CD4-positive, alpha-beta T cell (primary cell): ENCODE data around the gene CLSTN1. TPM values are rescaled to one million over a fixed set of nuclear protein-coding genes. Genes with fewer than 3 reads are reported as not detected.

Source experiments
- ATAC-seq: fragments of 200-7000 bp; cut with Tn5 transposase; one replicate; pipeline ENCODE4 v1.10.0; 2022; ENCODE audit warnings: mild to moderate bottlenecking; ENCODE audit not compliant: poor library complexity
- CTCF ChIA-PET: fragments of 350-600 bp; sonication (Branson Sonifier 250); formaldehyde crosslinking; loops from one replicate; lab custom pipeline; 2021; ENCODE audit warnings: antibody characterized with exemption, inconsistent platforms; lab: Charles Lee
- POLR2A ChIA-PET: fragments of 350-600 bp; sonication (Branson Sonifier 250); formaldehyde crosslinking; loops from one replicate; lab custom pipeline; 2021; ENCODE audit warnings: antibody characterized with exemption, inconsistent platforms; lab: Charles Lee
- DNase-seq, 14 experiments: peaks; one replicate each; pipeline ENCODE4 v3.0.0-alpha.2; 2013 to 2020; ENCODE audit warnings: mixed read lengths in 2 of 14
- H3K27ac ChIP-seq, 2 donors: one replicate each; pipeline versions ENCODE4 v1.5.1 to v1.7.0; 2013; ENCODE audit warnings: low read length in 2 of 2, low read depth in 1 of 2, mild to moderate bottlenecking in 1 of 2
- H3K27me3 ChIP-seq, 2 experiments: 1 replicate in 1 of 2; 2 replicates in 1 of 2; pipeline versions ENCODE4 v1.6.1 to v1.7.0; 2013; ENCODE audit warnings: low read length in 2 of 2, control low read depth in 1 of 2, mild to moderate bottlenecking in 1 of 2, moderate library complexity in 1 of 2; ENCODE audit not compliant: insufficient read depth in 2 of 2, control insufficient read depth in 1 of 2
- H3K36me3 ChIP-seq: one replicate; pipeline ENCODE4 v1.6.1; 2013; ENCODE audit warnings: low read length, control low read depth; ENCODE audit not compliant: insufficient read depth
- H3K4me1 ChIP-seq: one replicate; pipeline ENCODE4 v1.6.1; 2013; ENCODE audit warnings: low read length, control low read depth; ENCODE audit not compliant: insufficient read depth
- H3K4me3 ChIP-seq: one replicate; pipeline ENCODE4 v1.5.1; 2013; ENCODE audit warnings: mild to moderate bottlenecking, low read length, moderate library complexity
- H3K9me3 ChIP-seq, 2 experiments: 1 replicate in 1 of 2; 2 replicates in 1 of 2; pipeline versions ENCODE4 v1.6.1 to v1.7.0; 2013; ENCODE audit warnings: low read length in 2 of 2, mild to moderate bottlenecking in 2 of 2, control low read depth in 1 of 2, moderate library complexity in 1 of 2; ENCODE audit not compliant: control insufficient read depth in 1 of 2, insufficient read depth in 1 of 2
- H3K27ac Mint-ChIP-seq: one replicate; pipeline ENCODE4 v1.8.0; 2020; ENCODE audit warnings: mixed read lengths
- H3K27me3 Mint-ChIP-seq: one replicate; pipeline ENCODE4 v1.8.0; 2021; ENCODE audit warnings: mixed read lengths
- H3K36me3 Mint-ChIP-seq: one replicate; pipeline ENCODE4 v1.8.0; 2021; ENCODE audit warnings: low read depth, mixed read lengths
- H3K4me1 Mint-ChIP-seq: one replicate; pipeline ENCODE4 v1.8.0; 2021; ENCODE audit warnings: low read depth, mixed read lengths
- H3K4me3 Mint-ChIP-seq: one replicate; pipeline ENCODE4 v1.8.0; 2020; ENCODE audit warnings: mild to moderate bottlenecking, mixed read lengths
- H3K9me3 Mint-ChIP-seq: one replicate; pipeline ENCODE4 v1.8.0; 2020; ENCODE audit warnings: mixed read lengths
- intact Hi-C, 2 experiments: fragments of 100-400 bp; cut with DNase I in 1 of 2; cut with micrococcal nuclease in 1 of 2; formaldehyde crosslinking; loops; one replicate each; pipeline versions ENCODE4 v1.15.1 to v1.9.0; 2023 to 2025; cut with DNase I, micrococcal nuclease
- total RNA-seq, 174 experiments: library from RNA in 2 of 174; stranded (reverse) in 2 of 174; gene quantifications; one replicate each; pipeline ENCODE4 v1.2.3 and lab custom pipeline; 2021 to 2026
- TF ChIP-seq, protein P1 (sequence below): fragments of 200-600 bp; IDR thresholded peaks from one replicate; pipeline ENCODE4 v1.8.0; 2022; ENCODE audit warnings: antibody characterized with exemption, mild to moderate bottlenecking

CLSTN1 gene
- total RNA-seq, 2 experiments from 2014 or later: 66.8 to 68.1 TPM

DNA sequence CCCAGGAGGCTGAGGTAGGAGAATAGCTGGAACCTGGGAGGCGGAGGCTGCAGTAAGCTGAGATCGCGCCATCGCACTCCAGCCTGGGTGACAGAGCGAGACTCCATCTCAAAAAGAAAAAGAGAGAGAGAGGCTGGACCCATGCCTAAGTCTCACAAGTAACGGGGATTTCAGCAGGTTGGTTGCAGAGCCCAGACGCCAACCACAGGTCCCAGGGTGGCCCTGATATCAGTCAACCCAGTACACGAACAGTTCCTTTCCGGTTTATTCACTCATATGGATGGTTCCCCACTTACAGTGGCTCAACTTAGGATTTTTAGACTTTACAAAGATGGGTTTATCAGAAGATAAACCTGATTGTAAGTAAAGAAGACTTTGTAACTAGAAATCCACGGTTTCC, 40.9 kb downstream of the CLSTN1 start:
- Histone ChIP-seq H3K4me3 (no peak overlapping the region), H3K36me3 (peaks cover 2% of the 10 kb centered on the region), H3K4me1 (peaks cover 19% of the 10 kb centered on the region), H3K27ac (no peak overlapping the region), H3K27me3 (no peaks in the 10 kb centered on the region), H3K9me3 (no peaks in the 10 kb centered on the region)
- no peaks in the 10 kb centered on the region for H3K27me3 Mint-ChIP-seq
- DNase-seq: no peak
- ATAC-seq: no peak
- CTCF ChIA-PET: interaction anchor here (5.4 kb wide), 1 partner anchor 85 kb away, joined by 70 read pairs; no protein-coding TSS in a partner anchor
- H3K9me3 Mint-ChIP-seq: no peaks in the 10 kb centered on the region
- intact Hi-C loops: loop anchor here in 1 of 2 experiments (5.0 to 10.0 kb wide), 3 partner anchors 162 to 644 kb away; partner anchors contain the start of genes LZIC, NMNAT1 and UBE4B
- POLR2A ChIA-PET: interaction anchor here (1.3 kb wide), 1 partner anchor 17 kb away, joined by 4 read pairs; no protein-coding TSS in a partner anchor
- H3K4me1 Mint-ChIP-seq: peaks cover 26% of the 10 kb centered on the region
- no peak overlapping the region for H3K4me3 Mint-ChIP-seq
- H3K36me3 Mint-ChIP-seq: peaks cover 5% of the 10 kb centered on the region
- H3K27ac Mint-ChIP-seq: no peak overlapping the region
- TF ChIP-seq, protein P1, sequence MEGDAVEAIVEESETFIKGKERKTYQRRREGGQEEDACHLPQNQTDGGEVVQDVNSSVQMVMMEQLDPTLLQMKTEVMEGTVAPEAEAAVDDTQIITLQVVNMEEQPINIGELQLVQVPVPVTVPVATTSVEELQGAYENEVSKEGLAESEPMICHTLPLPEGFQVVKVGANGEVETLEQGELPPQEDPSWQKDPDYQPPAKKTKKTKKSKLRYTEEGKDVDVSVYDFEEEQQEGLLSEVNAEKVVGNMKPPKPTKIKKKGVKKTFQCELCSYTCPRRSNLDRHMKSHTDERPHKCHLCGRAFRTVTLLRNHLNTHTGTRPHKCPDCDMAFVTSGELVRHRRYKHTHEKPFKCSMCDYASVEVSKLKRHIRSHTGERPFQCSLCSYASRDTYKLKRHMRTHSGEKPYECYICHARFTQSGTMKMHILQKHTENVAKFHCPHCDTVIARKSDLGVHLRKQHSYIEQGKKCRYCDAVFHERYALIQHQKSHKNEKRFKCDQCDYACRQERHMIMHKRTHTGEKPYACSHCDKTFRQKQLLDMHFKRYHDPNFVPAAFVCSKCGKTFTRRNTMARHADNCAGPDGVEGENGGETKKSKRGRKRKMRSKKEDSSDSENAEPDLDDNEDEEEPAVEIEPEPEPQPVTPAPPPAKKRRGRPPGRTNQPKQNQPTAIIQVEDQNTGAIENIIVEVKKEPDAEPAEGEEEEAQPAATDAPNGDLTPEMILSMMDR: no peak

DNA sequence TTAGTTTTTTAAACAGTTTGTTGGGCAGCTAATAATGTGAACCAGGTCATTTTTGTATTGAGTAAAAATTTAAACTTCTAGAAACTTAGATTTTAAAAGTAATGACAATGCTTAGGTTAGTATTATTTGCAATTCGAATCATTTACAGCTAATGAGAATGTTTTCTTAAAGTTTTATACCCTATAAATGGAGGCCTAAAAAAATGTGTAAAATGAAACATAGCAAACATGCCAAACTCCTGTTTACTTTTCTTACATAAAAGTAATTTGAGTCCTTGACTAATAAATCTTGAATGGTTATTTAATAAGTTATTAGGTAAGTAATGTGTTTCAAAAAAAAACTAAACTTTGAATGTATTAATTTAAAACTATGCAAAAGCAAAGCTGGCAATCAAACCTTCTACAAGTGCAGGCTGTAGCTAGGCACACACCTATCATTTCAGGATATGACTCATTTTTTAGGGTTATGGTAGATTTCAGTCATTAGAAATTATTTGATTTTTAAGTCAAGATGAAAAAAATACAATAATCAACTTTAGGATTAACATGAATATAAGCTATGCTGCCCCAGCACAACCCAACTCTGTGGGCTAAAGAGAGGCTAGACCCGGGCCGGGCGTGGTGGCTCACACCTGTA, 41.5 kb downstream of the CLSTN1 start:
- Mint-ChIP-seq H3K9me3 (no peaks in the 10 kb centered on the region), H3K27me3 (no peaks in the 10 kb centered on the region), H3K4me3 (no peak overlapping the region), H3K4me1 (peaks cover 24% of the 10 kb centered on the region), H3K27ac (no peak overlapping the region), H3K36me3 (peaks cover 5% of the 10 kb centered on the region)
- Histone ChIP-seq H3K27ac (no peak overlapping the region), H3K4me1 (peaks cover 12% of the 10 kb centered on the region), H3K9me3 (no peaks in the 10 kb centered on the region), H3K27me3 (no peaks in the 10 kb centered on the region), H3K36me3 (peaks cover 2% of the 10 kb centered on the region), H3K4me3 (no peak overlapping the region)
- DNase-seq (no peak), ATAC-seq (no peak)
- TF ChIP-seq, protein P1: no peak
- POLR2A ChIA-PET: interaction anchor here (1.2 to 1.3 kb wide), 2 partner anchors 18 to 52 kb away, joined by 3 to 4 read pairs; no protein-coding TSS in a partner anchor
- intact Hi-C loops: loop anchor here in 1 of 2 experiments (5.0 to 10.0 kb wide), 3 partner anchors 163 to 645 kb away; partner anchors contain the start of genes LZIC, NMNAT1 and UBE4B
- CTCF ChIA-PET: interaction anchor here (5.4 kb wide), 1 partner anchor 86 kb away, joined by 70 read pairs; no protein-coding TSS in a partner anchor

DNA sequence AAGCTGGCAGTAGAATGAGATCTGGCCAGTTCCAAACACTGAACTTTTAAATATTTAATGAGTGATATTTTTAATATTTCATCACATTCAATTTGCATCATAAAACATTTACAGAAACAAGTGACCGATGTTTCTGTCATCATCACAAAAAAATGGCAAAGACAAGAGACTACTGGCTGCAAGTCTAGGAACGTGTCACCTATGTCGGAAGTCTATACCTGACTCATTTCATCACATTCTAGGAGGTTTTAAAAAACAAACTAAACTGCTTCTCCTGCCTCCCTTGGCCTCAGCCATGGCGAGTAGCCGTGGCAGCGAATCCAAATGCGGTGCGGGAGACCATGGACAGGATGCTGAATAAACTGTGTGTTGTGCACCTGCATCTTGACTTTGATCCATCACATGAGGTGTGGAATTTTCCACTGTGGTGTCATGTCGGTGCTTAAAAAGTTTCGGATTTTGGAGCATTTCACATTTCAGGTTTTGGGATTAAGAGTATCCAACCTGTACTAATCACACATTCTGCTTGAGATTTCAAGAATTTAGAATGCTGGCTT, 43.1 kb downstream of the CLSTN1 start:
- ATAC-seq: no peak
- Histone ChIP-seq H3K9me3 (no peaks in the 10 kb centered on the region), H3K4me1 (peaks cover 7% of the 10 kb centered on the region), H3K36me3 (peaks cover 2% of the 10 kb centered on the region), H3K27ac (no peak overlapping the region), H3K4me3 (no peak overlapping the region), H3K27me3 (no peaks in the 10 kb centered on the region)
- POLR2A ChIA-PET: interaction anchor here (0.8 kb wide), 1 partner anchor 88 kb away, joined by 3 read pairs; no protein-coding TSS in a partner anchor
- intact Hi-C loops: loop anchor here in 1 of 2 experiments (5.0 to 10.0 kb wide), 3 partner anchors 164 to 647 kb away; partner anchors contain the start of genes LZIC, NMNAT1 and UBE4B
- no peaks in the 10 kb centered on the region for H3K27me3 Mint-ChIP-seq
- H3K4me1 Mint-ChIP-seq: peaks cover 25% of the 10 kb centered on the region
- H3K36me3 Mint-ChIP-seq: peaks cover 10% of the 10 kb centered on the region
- no peak for DNase-seq
- no peak overlapping the region for H3K4me3 Mint-ChIP-seq
- CTCF ChIA-PET: interaction anchor here (1.1 to 1.4 kb wide), 2 partner anchors 10 to 24 kb away, joined by 3 read pairs; no protein-coding TSS in a partner anchor
- H3K27ac Mint-ChIP-seq: no peak overlapping the region
- TF ChIP-seq, protein P1: no peak
- H3K9me3 Mint-ChIP-seq: no peaks in the 10 kb centered on the region
